IMR-90 (cell line): ENCODE data around the gene ITPK1. TPM values are rescaled to one million over a fixed set of nuclear protein-coding genes. Genes with fewer than 3 reads are reported as not detected.

ENCODE experiments used
- ATAC-seq: fragments of 200-7000 bp; cut with Tn5 transposase; 2 replicates; pipeline ENCODE4 v1.9.1; 2020; ENCODE audit warnings: low read depth, mild to moderate bottlenecking, moderate library complexity
- BruUV-seq: library from RNA; stranded (reverse); fragments of 400-500 nt; replicated peaks from 2 replicates; lab custom pipeline; 2021; lab: Mats Ljungman, UMichigan
- CTCF ChIA-PET: fragments of 300-600 bp; formaldehyde crosslinking; extraction: SDS; loops from one replicate; lab custom pipeline; 2021; ENCODE audit warnings: antibody characterized with exemption; lab: Yijun Ruan, JAX
- POLR2A ChIA-PET: fragments of 300-600 bp; sonication (Branson Sonifier 250); formaldehyde crosslinking; loops from one replicate; lab custom pipeline; 2022; ENCODE audit warnings: antibody characterized with exemption; ENCODE audit not compliant: unreplicated experiment; lab: Charles Lee
- DNase-seq: peaks from one replicate; pipeline ENCODE4 v3.0.0; 2013
- H2AFZ ChIP-seq: replicated peaks from 2 replicates; pipeline ENCODE3; 2013; ENCODE audit warnings: low read length, mild to moderate bottlenecking; ENCODE audit not compliant: poor library complexity
- H2AK5ac ChIP-seq: 2 replicates; pipeline ENCODE4 v1.6.1; 2013; ENCODE audit warnings: low read depth, low read length, inconsistent platforms
- H2AK9ac ChIP-seq: replicated peaks from 2 replicates; pipeline ENCODE3; 2013; ENCODE audit warnings: mild to moderate bottlenecking, low read depth, low read length, moderate library complexity; ENCODE audit not compliant: poor library complexity
- H2BK120ac ChIP-seq: 2 replicates; pipeline ENCODE4 v1.6.1; 2013; ENCODE audit warnings: low read depth, low read length, inconsistent platforms
- H2BK15ac ChIP-seq: 3 replicates; pipeline ENCODE4 v1.6.1; 2013; ENCODE audit warnings: low read depth, low read length, inconsistent platforms
- H2BK20ac ChIP-seq: 2 replicates; pipeline ENCODE4 v1.6.1; 2013; ENCODE audit warnings: low read depth, mild to moderate bottlenecking, inconsistent platforms, low read length, moderate library complexity
- H2BK5ac ChIP-seq: 2 replicates; pipeline ENCODE4 v1.6.1; 2013; ENCODE audit warnings: mild to moderate bottlenecking, low read depth, low read length, inconsistent platforms; ENCODE audit not compliant: poor library complexity, severe bottlenecking
- H3K14ac ChIP-seq: replicated peaks from 2 replicates; pipeline ENCODE4 v1.6.1; 2013; ENCODE audit warnings: low read depth, low read length, inconsistent platforms
- H3K18ac ChIP-seq: 2 replicates; pipeline ENCODE4 v1.6.1; 2013; ENCODE audit warnings: low read depth, low read length, control low read depth
- H3K23ac ChIP-seq: 2 replicates; pipeline ENCODE4 v1.6.1; 2013; ENCODE audit warnings: low read depth, low read length, inconsistent platforms
- H3K27ac ChIP-seq: 2 replicates; pipeline ENCODE4 v1.5.1; 2013; ENCODE audit warnings: mild to moderate bottlenecking, control low read depth, low read length; ENCODE audit not compliant: insufficient read depth
- H3K27me3 ChIP-seq: 2 replicates; pipeline ENCODE4 v1.6.1; 2013; ENCODE audit warnings: low read length; ENCODE audit not compliant: control insufficient read depth, insufficient read depth
- H3K36me3 ChIP-seq: 2 replicates; pipeline ENCODE4 v1.6.1; 2013; ENCODE audit warnings: low read length, mixed read lengths; ENCODE audit not compliant: control insufficient read depth, insufficient read depth
- H3K4ac ChIP-seq: 2 replicates; pipeline ENCODE4 v1.6.1; 2013; ENCODE audit warnings: low read depth, low read length, inconsistent platforms
- H3K4me1 ChIP-seq: 2 replicates; pipeline ENCODE4 v1.6.1; 2013; ENCODE audit warnings: low read length, mixed read lengths; ENCODE audit not compliant: control insufficient read depth, insufficient read depth
- H3K4me2 ChIP-seq: 2 replicates; pipeline ENCODE4 v1.6.1; 2013; ENCODE audit warnings: low read depth, mild to moderate bottlenecking, control low read depth, low read length, moderate library complexity
- H3K4me3 ChIP-seq: 2 replicates; pipeline ENCODE4 v1.5.1; 2013; ENCODE audit warnings: low read depth, mild to moderate bottlenecking, control low read depth, low read length, moderate library complexity; ENCODE audit not compliant: insufficient read depth
- H3K56ac ChIP-seq: 2 replicates; pipeline ENCODE4 v1.6.1; 2013; ENCODE audit warnings: low read length, inconsistent platforms; ENCODE audit not compliant: insufficient read depth; ENCODE audit errors: extremely low read depth
- H3K79me1 ChIP-seq, 2 experiments: 2 replicates each; pipeline ENCODE4 v1.6.1; 2013; ENCODE audit warnings: low read length in 2 of 2, inconsistent platforms in 1 of 2, low read depth in 1 of 2
- H3K9ac ChIP-seq: 2 replicates; pipeline ENCODE4 v1.6.1; 2013; ENCODE audit warnings: low read depth, low read length, control low read depth
- H3K9me1 ChIP-seq: 2 replicates; pipeline ENCODE4 v1.6.1; 2013; ENCODE audit warnings: low read length, inconsistent platforms; ENCODE audit not compliant: insufficient read depth
- H3K9me3 ChIP-seq: 2 replicates; pipeline ENCODE4 v1.6.1; 2013; ENCODE audit warnings: low read length; ENCODE audit not compliant: control insufficient read depth, insufficient read depth
- H4K20me1 ChIP-seq: 2 replicates; pipeline ENCODE4 v1.6.1; 2013; ENCODE audit warnings: low read length, inconsistent platforms; ENCODE audit not compliant: insufficient read depth
- H4K5ac ChIP-seq: 2 replicates; pipeline ENCODE4 v1.6.1; 2013; ENCODE audit warnings: mild to moderate bottlenecking, low read depth, low read length, control low read depth
- H4K8ac ChIP-seq, 2 experiments: 2 replicates each; pipeline ENCODE4 v1.6.1; 2013; ENCODE audit warnings: low read depth in 2 of 2, low read length in 2 of 2, control low read depth in 1 of 2, inconsistent platforms in 1 of 2
- H4K91ac ChIP-seq: 2 replicates; pipeline ENCODE4 v1.6.1; 2013; ENCODE audit warnings: low read depth, low read length, inconsistent platforms; ENCODE audit not compliant: insufficient read depth
- BHLHE40 ChIP-seq: fragments of 150-350 bp; IDR thresholded peaks from 2 replicates; pipeline ENCODE4 v1.6.1; 2016; ENCODE audit warnings: mild to moderate bottlenecking, low read depth, low read length
- CEBPB ChIP-seq: IDR thresholded peaks from 2 replicates; pipeline ENCODE4 v1.6.1; 2012; ENCODE audit warnings: low read depth, low read length, improper control_type of control experiment
- CHD1 ChIP-seq: IDR thresholded peaks from 2 replicates; pipeline ENCODE4 v1.6.1; 2012; ENCODE audit warnings: low read depth, low read length, improper control_type of control experiment
- FOS ChIP-seq: fragments of 150-350 bp; IDR thresholded peaks from 2 replicates; pipeline ENCODE4 v1.6.1; 2016; ENCODE audit warnings: low read depth, low read length
- MAFK ChIP-seq: IDR thresholded peaks from 2 replicates; pipeline ENCODE4 v1.6.1; 2012; ENCODE audit warnings: low read depth, low read length, improper control_type of control experiment
- MAZ ChIP-seq: IDR thresholded peaks from 2 replicates; pipeline ENCODE4 v1.6.1; 2012; ENCODE audit warnings: low read depth, mild to moderate bottlenecking, low read length, improper control_type of control experiment, moderate library complexity, borderline replicate concordance
- MXI1 ChIP-seq: IDR thresholded peaks from 2 replicates; pipeline ENCODE4 v1.6.1; 2012; ENCODE audit warnings: low read depth, mild to moderate bottlenecking, low read length, moderate library complexity, borderline replicate concordance
- POLR2A ChIP-seq: IDR thresholded peaks from 2 replicates; pipeline ENCODE4 v1.6.1; 2012; ENCODE audit warnings: mild to moderate bottlenecking, low read depth, low read length
- RAD21 ChIP-seq: IDR thresholded peaks from 2 replicates; pipeline ENCODE4 v1.6.1; 2012; ENCODE audit warnings: low read length, improper control_type of control experiment
- WGBS, 2 experiments: methylation state at CpG; one replicate each; pipeline versions ENCODE4 v1.1.5 to v1.1.7; 2013; ENCODE audit warnings: missing lambda C conversion rate in 2 of 2; ENCODE audit not compliant: insufficient read length in 1 of 2; ENCODE audit errors: extremely low coverage in 2 of 2; 5-methylcytosine and 5-hydroxymethylcytosine counted together
- dilution Hi-C: fragments of 300-500 bp; cut with HindIII; formaldehyde crosslinking; loops from one replicate; pipeline ENCODE4 v1.14.3; 2018; ENCODE audit warnings: low sequenced_read_pairs; ENCODE audit not compliant: unreplicated experiment
- in situ Hi-C: fragments of 300-500 bp; cut with MboI; formaldehyde crosslinking; loops from 3 replicates; pipeline ENCODE4 v1.14.3; 2019; ENCODE audit warnings: low sequenced_read_pairs, inconsistent platforms, mixed read lengths
- intact Hi-C: fragments of 100-400 bp; cut with micrococcal nuclease; formaldehyde crosslinking; loops from 2 replicates; pipeline ENCODE4 v1.10.0; 2022
- polyA plus RNA-seq, 3 experiments: library from polyadenylated mRNA; depleted of rRNA; stranded (reverse); fragments of >200 nt; gene quantifications; 2 replicates each; pipeline ENCODE4 v1.2.3, GENCODE V29; 2012; ENCODE audit warnings: low replicate concordance in 1 of 3
- total RNA-seq: library from RNA; depleted of rRNA; stranded (reverse); fragments of >200 nt; gene quantifications from 2 replicates; pipeline ENCODE4 v1.2.3, GENCODE V29; 2012
- TF ChIP-seq, protein P1 (sequence below): fragments of 150-350 bp; IDR thresholded peaks from 2 replicates; pipeline ENCODE4 v1.6.1; 2017; ENCODE audit warnings: mild to moderate bottlenecking, antibody characterized with exemption, low read length, low read depth
- TF ChIP-seq, protein P2 (sequence below): conservative IDR thresholded peaks from 2 replicates; pipeline ENCODE4 v1.5.1; 2012; ENCODE audit warnings: mild to moderate bottlenecking, low read depth, low read length, improper control_type of control experiment

ITPK1 gene
- total and polyA plus RNA-seq, 2 of the 4 experiments (the other 2 are of a cell fraction), result 21.7 to 26.9 TPM

DNA sequence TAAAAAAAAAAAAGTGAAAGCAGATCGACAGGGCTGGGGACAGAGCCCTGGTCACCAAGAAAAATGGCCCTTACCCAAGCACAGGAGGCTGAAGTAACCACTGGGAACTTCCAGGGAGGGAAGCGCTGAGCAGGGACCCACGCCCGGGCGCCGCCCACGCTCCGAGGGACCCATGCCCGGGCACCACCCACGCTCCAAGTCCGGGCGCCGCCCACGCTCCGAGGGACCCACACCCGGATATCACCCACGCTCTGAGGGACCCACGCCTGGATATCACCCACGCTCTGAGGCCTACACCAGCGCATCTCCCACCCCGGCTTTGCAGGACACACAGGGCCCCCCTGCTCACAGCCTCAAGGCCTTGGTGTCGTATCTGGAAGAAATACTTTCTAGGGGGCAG, 167.1 kb downstream of the ITPK1 start:
- Histone ChIP-seq H3K27ac (no peak overlapping the region), H2BK20ac (no peak overlapping the region), H2BK5ac (no peak overlapping the region), H3K56ac (no peak overlapping the region), H3K14ac (no peak overlapping the region), H2AK9ac (no peak overlapping the region), H3K9ac (no peak overlapping the region), H3K36me3 (no peaks in the 10 kb centered on the region), H3K18ac (no peak overlapping the region), H4K8ac (no peak overlapping the region), H4K5ac (no peak overlapping the region), H2BK120ac (no peak overlapping the region), H3K4ac (no peak overlapping the region), H3K9me3 (no peaks in the 10 kb centered on the region), H3K9me1 (no peaks in the 10 kb centered on the region), H3K4me1 (no peaks in the 10 kb centered on the region), H3K4me3 (no peak overlapping the region), H4K91ac (no peak overlapping the region), H3K4me2 (no peak overlapping the region), H3K23ac (no peak overlapping the region), H2AK5ac (no peak overlapping the region), H4K20me1 (no peaks in the 10 kb centered on the region; the same call in 1 of the 2 replicates), H3K79me1 (no peaks in the 10 kb centered on the region), H2BK15ac (no peak overlapping the region), H2AFZ (no peak overlapping the region), H3K27me3 (no peaks in the 10 kb centered on the region)
- dilution Hi-C loops, result no loop called here
- ChIA-PET POLR2A (no interaction called here), CTCF (interaction anchor here (1.0 kb wide), 1 partner anchor 183 kb away, joined by 3 read pairs; no protein-coding TSS in a partner anchor)
- WGBS, 2 experiments, result 96% methylated on average over 16 of the region's 22 CpGs; no CpG with 5 or more reads in 1 of the 2 experiments
- intact Hi-C loops, result no loop called here
- in situ Hi-C loops, result no loop called here
- no TSS peak for BruUV-seq
- DNase-seq (no peak), ATAC-seq (no peak)
- TF ChIP-seq, protein P1, sequence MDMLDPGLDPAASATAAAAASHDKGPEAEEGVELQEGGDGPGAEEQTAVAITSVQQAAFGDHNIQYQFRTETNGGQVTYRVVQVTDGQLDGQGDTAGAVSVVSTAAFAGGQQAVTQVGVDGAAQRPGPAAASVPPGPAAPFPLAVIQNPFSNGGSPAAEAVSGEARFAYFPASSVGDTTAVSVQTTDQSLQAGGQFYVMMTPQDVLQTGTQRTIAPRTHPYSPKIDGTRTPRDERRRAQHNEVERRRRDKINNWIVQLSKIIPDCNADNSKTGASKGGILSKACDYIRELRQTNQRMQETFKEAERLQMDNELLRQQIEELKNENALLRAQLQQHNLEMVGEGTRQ, result no peak
- TF ChIP-seq FOS (no peak), MAFK (no peak), BHLHE40 (no peak), MXI1 (no peak), CHD1 (no peak), RAD21 (no peak), POLR2A (no peak), CEBPB (no peak), MAZ (no peak)
- TF ChIP-seq, protein P2, sequence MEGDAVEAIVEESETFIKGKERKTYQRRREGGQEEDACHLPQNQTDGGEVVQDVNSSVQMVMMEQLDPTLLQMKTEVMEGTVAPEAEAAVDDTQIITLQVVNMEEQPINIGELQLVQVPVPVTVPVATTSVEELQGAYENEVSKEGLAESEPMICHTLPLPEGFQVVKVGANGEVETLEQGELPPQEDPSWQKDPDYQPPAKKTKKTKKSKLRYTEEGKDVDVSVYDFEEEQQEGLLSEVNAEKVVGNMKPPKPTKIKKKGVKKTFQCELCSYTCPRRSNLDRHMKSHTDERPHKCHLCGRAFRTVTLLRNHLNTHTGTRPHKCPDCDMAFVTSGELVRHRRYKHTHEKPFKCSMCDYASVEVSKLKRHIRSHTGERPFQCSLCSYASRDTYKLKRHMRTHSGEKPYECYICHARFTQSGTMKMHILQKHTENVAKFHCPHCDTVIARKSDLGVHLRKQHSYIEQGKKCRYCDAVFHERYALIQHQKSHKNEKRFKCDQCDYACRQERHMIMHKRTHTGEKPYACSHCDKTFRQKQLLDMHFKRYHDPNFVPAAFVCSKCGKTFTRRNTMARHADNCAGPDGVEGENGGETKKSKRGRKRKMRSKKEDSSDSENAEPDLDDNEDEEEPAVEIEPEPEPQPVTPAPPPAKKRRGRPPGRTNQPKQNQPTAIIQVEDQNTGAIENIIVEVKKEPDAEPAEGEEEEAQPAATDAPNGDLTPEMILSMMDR, result no peak
